Testis (tissue), 2 donors: ENCODE results near the gene RDX.

Experiments
- POLR2A ChIP-seq: fragments of 450-650 bp; IDR thresholded peaks from one replicate; pipeline ENCODE4 v1.6.1; 2017; ENCODE audit warnings: antibody characterized with exemption, mild to moderate bottlenecking, moderate library complexity
- TF ChIP-seq, protein P1 (sequence below), 3 experiments: fragments of 450-650 bp in 2 of 3; fragments of 200-600 bp in 1 of 3; sonication (generic) in 1 of 3; IDR thresholded peaks; one replicate each; pipeline ENCODE4 v1.5.1; 2016 to 2019; ENCODE audit warnings: antibody characterized with exemption in 3 of 3, mild to moderate bottlenecking in 2 of 3, moderate library complexity in 1 of 3

DNA sequence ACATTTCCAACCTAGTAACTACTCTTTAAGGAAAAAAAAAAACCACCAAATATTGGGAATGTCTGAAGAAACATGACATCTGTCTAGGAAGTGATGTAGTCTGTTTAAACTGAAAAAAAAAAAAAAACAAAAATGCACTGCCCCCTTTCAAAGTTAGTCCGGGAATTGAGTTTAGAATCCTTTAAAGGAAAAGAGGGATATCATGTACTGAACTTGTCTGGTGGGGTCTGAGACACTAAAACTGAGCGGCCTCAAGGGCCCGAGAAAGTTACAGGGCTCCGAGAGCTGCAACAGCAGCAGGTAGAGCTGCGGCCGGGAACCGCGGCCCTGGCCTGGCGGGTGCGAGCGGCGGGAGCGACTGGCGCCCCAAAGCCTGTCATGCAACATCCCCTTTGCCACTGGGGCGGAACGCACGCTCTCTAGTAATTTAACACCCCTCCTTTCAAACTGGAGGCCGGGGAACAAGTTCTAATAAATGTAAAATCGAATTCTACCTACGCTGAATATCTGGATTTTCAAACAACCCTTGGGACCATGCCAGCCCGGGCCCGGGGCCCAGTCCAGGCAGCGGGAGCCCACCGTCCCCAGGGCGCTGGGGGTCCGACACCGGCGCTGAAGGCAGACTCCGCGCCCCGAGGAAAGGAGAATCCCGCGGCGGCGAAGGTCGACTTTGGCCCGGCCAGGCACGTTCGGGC lies 736 bp downstream of the RDX start:
- TF ChIP-seq, protein P1, sequence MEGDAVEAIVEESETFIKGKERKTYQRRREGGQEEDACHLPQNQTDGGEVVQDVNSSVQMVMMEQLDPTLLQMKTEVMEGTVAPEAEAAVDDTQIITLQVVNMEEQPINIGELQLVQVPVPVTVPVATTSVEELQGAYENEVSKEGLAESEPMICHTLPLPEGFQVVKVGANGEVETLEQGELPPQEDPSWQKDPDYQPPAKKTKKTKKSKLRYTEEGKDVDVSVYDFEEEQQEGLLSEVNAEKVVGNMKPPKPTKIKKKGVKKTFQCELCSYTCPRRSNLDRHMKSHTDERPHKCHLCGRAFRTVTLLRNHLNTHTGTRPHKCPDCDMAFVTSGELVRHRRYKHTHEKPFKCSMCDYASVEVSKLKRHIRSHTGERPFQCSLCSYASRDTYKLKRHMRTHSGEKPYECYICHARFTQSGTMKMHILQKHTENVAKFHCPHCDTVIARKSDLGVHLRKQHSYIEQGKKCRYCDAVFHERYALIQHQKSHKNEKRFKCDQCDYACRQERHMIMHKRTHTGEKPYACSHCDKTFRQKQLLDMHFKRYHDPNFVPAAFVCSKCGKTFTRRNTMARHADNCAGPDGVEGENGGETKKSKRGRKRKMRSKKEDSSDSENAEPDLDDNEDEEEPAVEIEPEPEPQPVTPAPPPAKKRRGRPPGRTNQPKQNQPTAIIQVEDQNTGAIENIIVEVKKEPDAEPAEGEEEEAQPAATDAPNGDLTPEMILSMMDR (IDR thresholded peaks at IDR 0.05) = no peak
- TF ChIP-seq POLR2A = no peak
